Activated naive CD4-positive, alpha-beta T cell treated with anti-CD3 and anti-CD28 coated beads, Interleukin-2, amount 50 U/mL, for 72 hours (primary cell): ENCODE measurements around the gene SLC6A19. TPM values are rescaled to one million over a fixed set of nuclear protein-coding genes. Genes with fewer than 3 reads are reported as not detected.

ENCODE experiments used
- ATAC-seq, 2 donors: fragments of 150-1000 bp; cut with Tn5 transposase; 2 replicates each; pipeline ENCODE4 v1.10.0; 2021; ENCODE audit warnings: mild to moderate bottlenecking in 2 of 2, moderate library complexity in 2 of 2
- DNase-seq, 2 donors: peaks; one replicate each; pipeline ENCODE4 v3.0.0; 2021 to 2022; ENCODE audit warnings: low spot score in 2 of 2
- H3K27ac Mint-ChIP-seq, 2 donors: one replicate each; pipeline ENCODE4 v1.8.0; 2022; ENCODE audit warnings: mild to moderate bottlenecking in 2 of 2, mixed read lengths in 2 of 2
- H3K36me3 Mint-ChIP-seq, 2 donors: one replicate each; pipeline ENCODE4 v1.8.0; 2022; ENCODE audit warnings: mixed read lengths in 2 of 2
- H3K9me3 Mint-ChIP-seq, 2 donors: one replicate each; pipeline ENCODE4 v1.8.0; 2022; ENCODE audit warnings: mixed read lengths in 2 of 2
- total RNA-seq, 2 donors: library from RNA; stranded (reverse); gene quantifications; one replicate each; pipeline ENCODE4 v1.2.3, GENCODE V29; 2022

Gene SLC6A19
- total RNA-seq, 2 donors from 2014 or later = not detected

DNA sequence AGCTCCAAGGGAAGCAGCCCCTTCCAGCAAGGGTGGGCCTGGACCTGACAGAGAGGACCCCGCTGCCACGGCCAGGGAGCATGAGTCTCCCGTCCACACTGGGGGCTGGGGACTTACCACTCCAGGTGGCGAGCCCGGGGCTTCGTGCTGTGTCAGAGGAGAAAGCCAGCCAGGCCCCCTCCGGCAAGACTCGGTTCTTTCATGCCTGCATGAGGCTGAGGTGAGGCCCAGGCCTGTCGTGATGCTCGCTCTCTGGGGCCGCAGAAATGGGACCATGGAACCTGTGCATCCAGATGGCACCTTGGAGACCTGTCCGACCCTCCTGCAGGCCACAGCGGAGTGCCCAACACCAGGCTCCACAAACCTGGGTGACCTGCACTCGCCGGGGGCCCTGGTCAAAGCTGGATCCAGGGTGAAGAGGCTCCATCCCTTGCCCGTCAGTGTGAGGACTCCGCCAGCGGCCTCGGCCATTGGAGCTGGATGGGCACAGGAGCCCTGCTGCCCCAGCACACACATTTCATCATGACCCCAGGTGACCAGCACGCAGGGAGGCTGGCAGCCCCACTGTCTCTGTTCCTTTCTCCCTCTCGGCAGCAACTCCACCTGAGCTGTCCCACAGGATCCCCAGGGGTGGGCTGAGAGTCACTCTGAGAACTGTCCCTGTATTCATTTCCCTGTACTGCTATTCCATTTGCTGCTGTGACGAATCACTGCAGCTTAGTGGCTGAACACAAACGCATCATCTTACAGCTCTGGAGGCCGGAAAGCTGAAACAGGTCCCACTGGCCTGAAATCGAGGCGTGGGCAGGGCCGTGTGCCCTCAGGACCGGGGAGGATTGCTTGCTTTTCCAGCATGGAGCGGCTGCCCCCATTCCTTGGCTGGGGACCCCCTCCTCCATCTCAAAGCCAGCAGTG, 48.2 kb downstream of the SLC6A19 start:
- no peak for ATAC-seq
- H3K9me3 Mint-ChIP-seq = no peaks in the 10 kb centered on the region
- no peak for DNase-seq
- H3K27ac Mint-ChIP-seq = no peak overlapping the region
- no peaks in the 10 kb centered on the region for H3K36me3 Mint-ChIP-seq

GRCh38 chr5:1251678-1252580, 50.5 kb downstream of the SLC6A19 start:
- DNase-seq (no peak), ATAC-seq (no peak)
- H3K36me3 Mint-ChIP-seq = no peaks in the 10 kb centered on the region
- H3K27ac Mint-ChIP-seq = no peak overlapping the region
- H3K9me3 Mint-ChIP-seq = no peaks in the 10 kb centered on the region

- DNase-seq (no peak), ATAC-seq (no peak)
- Mint-ChIP-seq H3K36me3 (no peaks in the 10 kb centered on the region), H3K27ac (peak overlapping the region in 1 of 2 donors; percentile 43), H3K9me3 (no peaks in the 10 kb centered on the region)
Observed at GRCh38 chr5:1252681-1253080, 51.3 kb downstream of the SLC6A19 start.

DNA sequence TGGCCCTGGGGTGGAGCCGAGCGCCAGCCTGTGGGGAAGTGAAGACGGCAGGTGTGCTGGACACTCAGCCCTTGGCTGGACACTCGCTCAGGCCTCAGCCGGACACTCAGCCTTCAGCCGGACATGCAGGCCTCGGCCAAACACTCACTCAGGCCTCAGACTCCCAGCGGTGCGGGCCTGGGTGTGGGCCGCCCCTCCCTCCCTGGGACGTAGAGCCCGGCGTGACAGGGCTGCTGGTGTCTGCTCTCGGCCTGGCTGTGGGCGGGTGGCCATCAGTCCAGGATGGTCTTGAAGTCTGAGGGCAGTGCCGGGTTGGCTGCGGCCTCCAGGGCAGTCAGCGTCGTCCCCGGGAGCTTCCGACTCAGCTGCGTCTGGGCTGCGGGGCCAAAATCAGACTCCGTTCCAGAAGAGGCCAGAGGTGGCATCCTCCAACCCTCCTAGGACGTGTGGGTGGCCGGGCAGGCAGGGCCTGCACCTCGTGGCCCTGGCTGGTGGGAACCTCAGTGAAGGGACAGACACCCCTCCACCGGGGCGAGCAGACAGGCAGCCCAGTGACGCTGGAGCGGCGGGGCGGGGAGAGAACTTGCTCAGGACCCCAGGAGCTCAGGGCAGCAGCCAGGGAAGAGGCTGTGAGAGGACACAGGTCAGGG, 52.2 kb downstream of the SLC6A19 start:
- Mint-ChIP-seq H3K36me3 (no peaks in the 10 kb centered on the region), H3K27ac (no peak overlapping the region), H3K9me3 (no peaks in the 10 kb centered on the region)
- no peak for ATAC-seq
- DNase-seq = no peak

GRCh38 chr5:1254196-1254595, 52.8 kb downstream of the SLC6A19 start:
- H3K27ac Mint-ChIP-seq = peak overlapping the region; percentile 29 to 54
- no peak for ATAC-seq
- H3K36me3 Mint-ChIP-seq = no peaks in the 10 kb centered on the region

DNA sequence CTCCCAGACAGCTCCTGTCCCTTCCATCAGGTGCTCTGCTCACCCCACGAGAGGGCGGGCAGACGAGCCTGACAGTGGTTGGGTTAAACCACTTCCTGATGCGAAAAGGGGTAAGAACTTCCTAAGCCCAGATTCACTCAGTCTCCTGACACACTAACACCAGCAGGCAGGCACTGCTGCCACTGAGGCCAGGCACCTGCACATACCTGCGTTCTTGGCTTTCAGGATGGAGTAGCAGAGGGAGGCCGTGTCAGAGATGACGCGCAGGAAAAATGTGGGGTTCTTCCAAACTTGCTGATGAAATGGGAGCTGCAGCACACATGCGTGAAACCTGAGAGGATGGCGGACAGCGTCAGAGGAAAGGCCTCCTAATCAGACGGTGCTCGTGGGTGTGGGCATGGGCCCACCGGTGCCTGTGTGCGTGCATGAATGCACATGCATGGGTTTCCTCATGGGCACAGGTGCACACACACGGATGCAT, 53.7 kb downstream of the SLC6A19 start:
- Mint-ChIP-seq H3K36me3 (no peaks in the 10 kb centered on the region), H3K9me3 (no peaks in the 10 kb centered on the region), H3K27ac (peak overlapping the region in 1 of 2 donors; percentile 54)
- DNase-seq = peak in 1 of 2 donors; percentile 36
- ATAC-seq = peak; percentile 72 to 88

More at GRCh38 chr5:1254196-1254595, 52.8 kb downstream of the SLC6A19 start:
- no peak for DNase-seq
- H3K9me3 Mint-ChIP-seq = no peaks in the 10 kb centered on the region

DNA sequence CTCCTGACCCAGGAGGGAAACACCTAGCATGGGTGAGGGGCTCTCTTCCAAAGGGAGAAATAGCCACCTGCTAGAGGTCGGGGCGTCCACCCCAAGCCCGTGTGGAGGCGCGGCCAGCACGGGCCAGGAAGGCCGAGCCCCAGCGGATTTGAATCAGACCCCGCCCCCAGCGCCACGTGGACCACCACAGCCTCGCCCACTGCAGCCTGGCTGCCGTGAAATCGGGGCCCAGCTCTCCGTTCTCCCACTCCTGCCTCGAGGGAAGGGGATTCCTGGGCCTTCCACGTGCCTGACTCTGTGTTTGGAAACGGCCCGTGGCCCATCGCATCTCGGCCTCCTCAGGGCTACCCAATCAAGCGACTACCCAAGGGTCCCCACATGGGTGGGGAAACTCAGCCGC, 55.4 kb downstream of the SLC6A19 start:
- Mint-ChIP-seq H3K9me3 (no peaks in the 10 kb centered on the region), H3K27ac (no peak overlapping the region), H3K36me3 (no peaks in the 10 kb centered on the region)
- no peak for DNase-seq
- no peak for ATAC-seq

DNA sequence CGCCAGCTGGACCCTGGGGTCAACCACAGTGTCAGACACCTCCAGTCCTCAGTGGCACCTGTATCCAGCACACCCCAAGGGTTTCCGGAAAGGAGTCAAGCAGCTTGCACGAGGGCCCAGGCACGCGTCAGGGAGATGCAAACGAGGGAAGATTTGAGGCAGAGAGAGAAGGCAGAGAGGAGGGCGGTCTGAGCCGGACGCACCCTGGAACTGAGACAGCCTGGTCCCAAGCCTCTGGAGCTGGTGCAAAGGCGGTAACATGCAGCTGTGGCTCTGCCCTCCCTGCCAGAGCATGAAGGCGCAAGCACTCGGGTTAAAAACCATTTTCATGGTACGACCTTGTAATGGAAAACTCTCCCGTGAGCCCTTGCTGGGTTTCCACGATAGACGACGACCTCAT, 56.0 kb downstream of the SLC6A19 start:
- Mint-ChIP-seq H3K36me3 (peaks cover 4 to 5% of the 10 kb centered on the region in 2 donors), H3K9me3 (peaks cover 0 to 1% of the 10 kb centered on the region in 2 donors), H3K27ac (no peak overlapping the region)
- no peak for ATAC-seq
- no peak for DNase-seq

- H3K27ac Mint-ChIP-seq = no peak overlapping the region
- peaks cover 7% of the 10 kb centered on the region in 2 donors for H3K36me3 Mint-ChIP-seq
- no peak for ATAC-seq
Observed at GRCh38 chr5:1257841-1258240, 56.4 kb downstream of the SLC6A19 start.

GRCh38 chr5:1259806-1260480, 58.5 kb downstream of the SLC6A19 start:
- ATAC-seq = no peak
- no peak overlapping the region for H3K27ac Mint-ChIP-seq
- H3K9me3 Mint-ChIP-seq = peaks cover 0 to 4% of the 10 kb centered on the region in 2 donors
- DNase-seq = no peak
- peaks cover 7 to 12% of the 10 kb centered on the region in 2 donors for H3K36me3 Mint-ChIP-seq

More at GRCh38 chr5:1257841-1258240, 56.4 kb downstream of the SLC6A19 start:
- no peak for DNase-seq
- peaks cover 0 to 4% of the 10 kb centered on the region in 2 donors for H3K9me3 Mint-ChIP-seq

DNA sequence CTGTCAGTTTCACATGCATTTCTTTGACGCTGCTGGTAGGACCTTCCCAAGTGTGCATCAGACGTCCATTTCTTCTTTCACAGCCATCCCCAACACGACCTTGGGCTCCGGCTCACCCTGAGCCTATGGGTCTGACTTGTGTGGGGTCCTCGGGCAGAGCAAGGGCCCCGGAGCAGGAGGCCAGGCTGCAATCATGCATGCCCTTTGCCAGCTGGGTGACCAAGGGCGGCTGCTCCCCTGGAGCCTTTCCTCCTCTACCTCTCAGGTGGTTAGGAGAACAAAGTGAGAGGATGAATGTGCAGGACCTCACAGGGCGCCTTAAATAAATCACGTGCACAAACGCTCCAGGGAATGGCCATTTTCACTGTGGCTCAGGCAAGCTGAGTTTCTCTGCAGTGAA, 60.2 kb downstream of the SLC6A19 start:
- H3K27ac Mint-ChIP-seq = no peak overlapping the region
- ATAC-seq = no peak

DNA sequence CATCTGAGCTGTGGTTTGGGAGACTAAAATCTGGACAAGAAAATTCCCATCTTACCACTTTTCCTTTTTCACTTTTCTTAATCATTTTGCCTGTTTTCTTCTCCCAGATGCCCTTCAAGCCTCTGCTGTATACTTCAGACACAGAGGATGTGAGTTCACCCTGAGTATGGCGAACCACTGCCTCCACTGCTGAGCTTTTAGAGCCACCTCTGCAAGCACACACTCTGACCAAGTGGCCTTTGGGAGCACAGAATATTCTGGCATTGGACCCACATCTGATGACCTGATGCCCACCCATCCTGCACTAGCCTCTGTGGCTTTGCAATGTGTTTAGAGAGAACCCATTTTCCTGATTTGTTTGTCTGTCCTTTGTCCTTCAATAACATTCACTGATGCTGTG, 61.0 kb downstream of the SLC6A19 start:
- H3K27ac Mint-ChIP-seq = no peak overlapping the region
- peaks cover 7 to 12% of the 10 kb centered on the region in 2 donors for H3K36me3 Mint-ChIP-seq
- DNase-seq (no peak), ATAC-seq (no peak)
- peaks cover 0 to 4% of the 10 kb centered on the region in 2 donors for H3K9me3 Mint-ChIP-seq

More for the DNA sequence above, 60.2 kb downstream of the SLC6A19 start:
- Mint-ChIP-seq H3K36me3 (peaks cover 7 to 12% of the 10 kb centered on the region in 2 donors), H3K9me3 (peaks cover 0 to 4% of the 10 kb centered on the region in 2 donors)
- no peak for DNase-seq

DNA sequence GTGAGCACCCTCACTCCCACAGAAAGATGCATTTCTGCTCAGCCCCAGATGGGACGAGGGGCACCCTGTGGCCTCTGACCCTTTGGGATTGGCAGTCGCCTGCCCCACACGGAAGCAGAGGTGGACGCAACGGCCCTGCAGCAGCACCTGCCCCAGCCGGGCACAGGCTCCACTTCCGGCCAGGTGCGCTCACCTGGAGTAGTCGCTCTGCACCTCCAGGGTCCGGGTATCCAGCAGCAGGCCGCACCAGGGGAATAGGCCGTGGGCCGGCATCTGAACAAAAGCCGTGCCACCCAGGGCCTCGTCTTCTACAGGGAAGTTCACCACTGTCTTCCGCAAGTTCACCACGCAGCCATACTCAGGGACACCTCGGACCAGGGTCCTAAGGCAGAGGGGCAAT, 62.8 kb downstream of the SLC6A19 start:
- DNase-seq (no peak), ATAC-seq (no peak)
- H3K9me3 Mint-ChIP-seq = peaks cover 0 to 4% of the 10 kb centered on the region in 2 donors
- no peak overlapping the region for H3K27ac Mint-ChIP-seq
- H3K36me3 Mint-ChIP-seq = peaks cover 7 to 12% of the 10 kb centered on the region in 2 donors

GRCh38 chr5:1265026-1265425, 63.6 kb downstream of the SLC6A19 start:
- DNase-seq = no peak
- no peak for ATAC-seq
- no peak overlapping the region for H3K27ac Mint-ChIP-seq
- peaks cover 7 to 12% of the 10 kb centered on the region in 2 donors for H3K36me3 Mint-ChIP-seq
- peaks cover 0 to 4% of the 10 kb centered on the region in 2 donors for H3K9me3 Mint-ChIP-seq

- ATAC-seq (no peak), DNase-seq (no peak)
- H3K36me3 Mint-ChIP-seq = peaks cover 7 to 12% of the 10 kb centered on the region in 2 donors
- peak overlapping the region in 1 of 2 donors; percentile 9 for H3K27ac Mint-ChIP-seq
- H3K9me3 Mint-ChIP-seq = peaks cover 0 to 4% of the 10 kb centered on the region in 2 donors
Observed at GRCh38 chr5:1265461-1266455, 64.4 kb downstream of the SLC6A19 start.
